ENCODE results near the gene STX1B.

- TF ChIP-seq POLR2A (IDR thresholded peaks at IDR 0.05) (no peak), EP300 (IDR thresholded peaks at IDR 0.05) (peak; percentile 10 to 48), CTCF (IDR thresholded peaks at IDR 0.05) (no peak)
Observed at GRCh38 chr16:30947859-30948666, 62.4 kb downstream of the STX1B start.

Measured in tibial nerve (tissue), 4 donors.